Measurements from ENCODE around the gene KCTD10.

The KCTD10 gene

GRCh38 chr12:109477185-109477962 is at the start of gene KCTD10, which contains the start of gene UBE3B:
Gene KCTD10 (minus strand): TSS chr12:109477300. CDS start chr12:109477262, 38 bp downstream.
Gene UBE3B (plus strand): TSS chr12:109477634. CDS start chr12:109483552, 5,918 bp downstream.
- peak; percentile 90 for DNase-seq

GRCh38 chr12:109525279-109525585 is 48.1 kb upstream of the KCTD10 start:
- DNase-seq: no peak

GRCh38 chr12:109524466-109525278 is 47.6 kb upstream of the KCTD10 start:
- no peak for DNase-seq

GRCh38 chr12:109523504-109523903 is 46.4 kb upstream of the KCTD10 start:
- no peak for DNase-seq

- DNase-seq: no peak
These were observed 46.0 kb upstream of the KCTD10 start for GRCh38 chr12:109523071-109523470.

- DNase-seq: no peak
These were observed 44.7 kb upstream of the KCTD10 start for GRCh38 chr12:109521831-109522230.

GRCh38 chr12:109519787-109520186 is 42.7 kb upstream of the KCTD10 start:
- DNase-seq: no peak

- peak; percentile 50 for DNase-seq
These were observed 41.9 kb upstream of the KCTD10 start for GRCh38 chr12:109518820-109519665.

GRCh38 chr12:109517619-109518018 is 40.5 kb upstream of the KCTD10 start:
- no peak for DNase-seq

GRCh38 chr12:109513977-109514376 is 36.9 kb upstream of the KCTD10 start:
- no peak for DNase-seq

GRCh38 chr12:109513051-109513450 is 36.0 kb upstream of the KCTD10 start:
- DNase-seq: no peak

GRCh38 chr12:109512608-109513007 is 35.5 kb upstream of the KCTD10 start:
- DNase-seq: no peak

- no peak for DNase-seq
These were observed 33.1 kb upstream of the KCTD10 start for GRCh38 chr12:109510196-109510595.

GRCh38 chr12:109504068-109504467 is 27.0 kb upstream of the KCTD10 start:
- no peak for DNase-seq

GRCh38 chr12:109503611-109504010 is 26.5 kb upstream of the KCTD10 start:
- DNase-seq: no peak

- DNase-seq: no peak
These were observed 25.2 kb upstream of the KCTD10 start for GRCh38 chr12:109502332-109502731.

GRCh38 chr12:109501299-109501698 is 24.2 kb upstream of the KCTD10 start:
- no peak for DNase-seq

- no peak for DNase-seq
These were observed 23.5 kb upstream of the KCTD10 start for GRCh38 chr12:109500406-109501185.

- DNase-seq: no peak
These were observed 20.6 kb upstream of the KCTD10 start for GRCh38 chr12:109497675-109498074.

- DNase-seq: no peak
These were observed 19.2 kb upstream of the KCTD10 start for GRCh38 chr12:109496306-109496705.

GRCh38 chr12:109495012-109495411 is 17.9 kb upstream of the KCTD10 start:
- no peak for DNase-seq

GRCh38 chr12:109494348-109494881 is 17.3 kb upstream of the KCTD10 start:
- DNase-seq: no peak

Data from activated CD4-positive, alpha-beta T cell treated with anti-CD3 and anti-CD28 coated beads, Interleukin-2, amount 50 U/mL, for 16 hours (primary cell).